Measurements from ENCODE around the gene FHOD3.

The FHOD3 gene

GRCh38 chr18:36459203-36459602 lies 161.7 kb downstream of the FHOD3 start:
- H3K4me1 ChIP-seq (ENCODE audit: control insufficient read depth, insufficient read depth, low read length) = no peaks in the 10 kb centered on the region
- ChIA-PET POLR2A (no interaction called here), CTCF (no interaction called here)
- no peak overlapping the region for H3K4me3 ChIP-seq (ENCODE audit: low read depth, low read length)
- H3K27ac ChIP-seq (ENCODE audit: extremely low read depth, low read depth, low read length) = no peak overlapping the region
- TF ChIP-seq ZNF654 (tag by site-specific recombination; IDR thresholded peaks at IDR 0.05; ENCODE audit: low read depth) (no peak), ZNF248 (tag by site-specific recombination; IDR thresholded peaks at IDR 0.05) (no peak), ZNF266 (tag by site-specific recombination; IDR thresholded peaks at IDR 0.05; ENCODE audit: low read depth) (no peak), ZNF121 (tag by site-specific recombination; IDR thresholded peaks at IDR 0.05) (no peak), ZSCAN30 (tag by site-specific recombination; IDR thresholded peaks at IDR 0.05) (no peak), ZNF114 (tag by site-specific recombination; IDR thresholded peaks at IDR 0.05) (no peak), SP2 (tag by site-specific recombination; IDR thresholded peaks at IDR 0.05) (no peak), ZNF24 (tag by site-specific recombination; IDR thresholded peaks at IDR 0.05) (no peak), PBX3 (CRISPR knock-in tag; IDR thresholded peaks at IDR 0.05) (no peak), ZNF23 (tag by site-specific recombination; IDR thresholded peaks at IDR 0.05; ENCODE audit: borderline replicate concordance) (no peak), ZNF211 (tag by site-specific recombination; IDR thresholded peaks at IDR 0.05; ENCODE audit: low read depth) (no peak)
- no peaks in the 10 kb centered on the region for H3K36me3 ChIP-seq (ENCODE audit: control insufficient read depth in 2 of 2, insufficient read depth in 1 of 2, low read length in 2 of 2)
- H3K9me3 ChIP-seq (ENCODE audit: control insufficient read depth, insufficient read depth, low read depth, low read length) = no peaks in the 10 kb centered on the region

- Histone ChIP-seq H3K4me3 (ENCODE audit: low read depth, low read length) (no peak overlapping the region), H3K4me1 (ENCODE audit: control insufficient read depth, insufficient read depth, low read length) (no peaks in the 10 kb centered on the region), H3K36me3 (ENCODE audit: control insufficient read depth in 2 of 2, insufficient read depth in 1 of 2, low read length in 2 of 2) (no peaks in the 10 kb centered on the region), H3K9me3 (ENCODE audit: control insufficient read depth, insufficient read depth, low read depth, low read length) (no peaks in the 10 kb centered on the region), H3K27ac (ENCODE audit: extremely low read depth, low read depth, low read length) (no peak overlapping the region)
- TF ChIP-seq HIC1 (tag by site-specific recombination; IDR thresholded peaks at IDR 0.05) (no peak), ZNF510 (tag by site-specific recombination; IDR thresholded peaks at IDR 0.05; ENCODE audit: insufficient replicate concordance) (no peak), ZBTB44 (tag by site-specific recombination; IDR thresholded peaks at IDR 0.05) (no peak), ZNF571 (tag by site-specific recombination; IDR thresholded peaks at IDR 0.05) (no peak), ZNF449 (tag by site-specific recombination; IDR thresholded peaks at IDR 0.05) (no peak), TSHZ1 (tag by site-specific recombination; IDR thresholded peaks at IDR 0.05; ENCODE audit: borderline replicate concordance) (no peak), ZBTB7A (tag by site-specific recombination; IDR thresholded peaks at IDR 0.05; ENCODE audit: low read depth) (no peak), ZNF16 (tag by site-specific recombination; IDR thresholded peaks at IDR 0.05; ENCODE audit: low read depth) (no peak), ZBTB48 (tag by site-specific recombination; IDR thresholded peaks at IDR 0.05) (no peak), ZNF121 (tag by site-specific recombination; IDR thresholded peaks at IDR 0.05) (no peak)
- CTCF ChIA-PET = no interaction called here
- POLR2A ChIA-PET = interaction anchor here (0.9 kb wide), 1 partner anchor 9 kb away, joined by 3 read pairs; no protein-coding TSS in a partner anchor
Measured at GRCh38 chr18:36459786-36460185, 162.3 kb downstream of the FHOD3 start.
